ENCODE results near the gene SPDEF.

SPDEF gene

GRCh38 chr6:34597605-34598353 is 41.6 kb upstream of the SPDEF start:
- H3K27ac ChIP-seq: peak overlapping the region; percentile 98
- TF ChIP-seq, protein P1, sequence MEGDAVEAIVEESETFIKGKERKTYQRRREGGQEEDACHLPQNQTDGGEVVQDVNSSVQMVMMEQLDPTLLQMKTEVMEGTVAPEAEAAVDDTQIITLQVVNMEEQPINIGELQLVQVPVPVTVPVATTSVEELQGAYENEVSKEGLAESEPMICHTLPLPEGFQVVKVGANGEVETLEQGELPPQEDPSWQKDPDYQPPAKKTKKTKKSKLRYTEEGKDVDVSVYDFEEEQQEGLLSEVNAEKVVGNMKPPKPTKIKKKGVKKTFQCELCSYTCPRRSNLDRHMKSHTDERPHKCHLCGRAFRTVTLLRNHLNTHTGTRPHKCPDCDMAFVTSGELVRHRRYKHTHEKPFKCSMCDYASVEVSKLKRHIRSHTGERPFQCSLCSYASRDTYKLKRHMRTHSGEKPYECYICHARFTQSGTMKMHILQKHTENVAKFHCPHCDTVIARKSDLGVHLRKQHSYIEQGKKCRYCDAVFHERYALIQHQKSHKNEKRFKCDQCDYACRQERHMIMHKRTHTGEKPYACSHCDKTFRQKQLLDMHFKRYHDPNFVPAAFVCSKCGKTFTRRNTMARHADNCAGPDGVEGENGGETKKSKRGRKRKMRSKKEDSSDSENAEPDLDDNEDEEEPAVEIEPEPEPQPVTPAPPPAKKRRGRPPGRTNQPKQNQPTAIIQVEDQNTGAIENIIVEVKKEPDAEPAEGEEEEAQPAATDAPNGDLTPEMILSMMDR (conservative IDR thresholded peaks at IDR 0.05): no peak

- TF ChIP-seq, protein P1 (conservative IDR thresholded peaks at IDR 0.05): no peak
- peak overlapping the region; percentile 98 for H3K27ac ChIP-seq
These were observed 40.7 kb upstream of the SPDEF start for GRCh38 chr6:34596798-34597197.

DNA sequence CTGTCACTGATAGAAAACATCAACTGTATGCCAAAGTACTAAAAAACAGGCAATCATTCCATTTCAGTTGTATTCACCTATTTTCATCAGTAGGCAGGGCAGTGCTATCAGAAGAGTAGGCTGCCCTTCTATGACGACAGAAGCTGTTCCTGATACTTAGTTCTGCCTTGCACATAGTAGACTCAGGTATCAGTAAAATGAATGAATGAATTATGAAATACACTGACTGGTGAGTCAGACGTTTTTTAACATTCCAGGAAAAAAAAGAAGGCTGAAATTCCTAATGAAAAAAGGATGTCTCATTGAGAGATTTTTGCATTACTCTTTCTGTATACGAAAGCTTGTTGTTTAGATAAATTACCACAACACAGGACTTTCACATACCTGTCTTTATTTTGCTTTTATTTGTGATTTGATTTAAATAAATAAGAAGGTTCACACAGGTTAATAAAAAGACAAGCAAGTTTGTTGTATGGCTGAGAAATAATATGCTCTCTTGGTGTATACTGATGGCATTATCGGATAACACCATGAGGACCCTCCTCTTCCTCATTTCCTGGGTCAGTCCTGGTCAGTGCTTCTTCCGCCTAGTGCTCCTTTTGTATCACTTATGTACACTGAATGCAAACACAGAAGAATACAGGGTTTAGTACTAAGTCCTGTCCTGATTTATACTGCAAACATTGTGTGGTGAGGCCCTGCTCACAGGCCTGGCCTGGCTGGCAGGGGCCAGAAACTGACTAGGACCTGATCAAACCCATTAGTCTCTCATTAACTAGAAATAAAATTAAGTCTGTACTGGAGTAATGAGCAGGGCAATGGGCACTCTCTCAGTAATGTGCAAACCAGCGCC is 39.4 kb upstream of the SPDEF start:
- TF ChIP-seq, protein P1 (conservative IDR thresholded peaks at IDR 0.05): no peak
- peak overlapping the region; percentile 98 for H3K27ac ChIP-seq

DNA sequence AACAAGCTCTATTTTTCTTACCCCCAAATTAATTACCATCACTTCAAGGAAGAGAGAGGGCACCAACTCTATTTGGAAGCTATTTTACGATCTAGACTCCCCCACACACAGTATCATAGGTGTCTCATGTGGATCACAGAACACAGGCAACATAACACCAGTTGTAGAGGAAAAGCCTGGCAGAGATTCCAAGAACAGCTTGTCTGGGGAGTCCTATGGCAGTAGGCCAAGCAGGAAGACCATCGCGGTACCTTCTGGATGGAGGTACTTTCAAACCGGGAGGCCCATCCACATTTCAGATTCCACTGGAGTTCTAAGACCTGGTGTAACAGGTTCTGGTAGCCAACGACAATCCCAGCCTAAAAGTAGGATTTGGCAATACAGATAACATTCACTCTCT is 37.6 kb upstream of the SPDEF start:
- H3K27ac ChIP-seq: peak overlapping the region; percentile 98
- TF ChIP-seq, protein P1 (conservative IDR thresholded peaks at IDR 0.05): no peak

DNA sequence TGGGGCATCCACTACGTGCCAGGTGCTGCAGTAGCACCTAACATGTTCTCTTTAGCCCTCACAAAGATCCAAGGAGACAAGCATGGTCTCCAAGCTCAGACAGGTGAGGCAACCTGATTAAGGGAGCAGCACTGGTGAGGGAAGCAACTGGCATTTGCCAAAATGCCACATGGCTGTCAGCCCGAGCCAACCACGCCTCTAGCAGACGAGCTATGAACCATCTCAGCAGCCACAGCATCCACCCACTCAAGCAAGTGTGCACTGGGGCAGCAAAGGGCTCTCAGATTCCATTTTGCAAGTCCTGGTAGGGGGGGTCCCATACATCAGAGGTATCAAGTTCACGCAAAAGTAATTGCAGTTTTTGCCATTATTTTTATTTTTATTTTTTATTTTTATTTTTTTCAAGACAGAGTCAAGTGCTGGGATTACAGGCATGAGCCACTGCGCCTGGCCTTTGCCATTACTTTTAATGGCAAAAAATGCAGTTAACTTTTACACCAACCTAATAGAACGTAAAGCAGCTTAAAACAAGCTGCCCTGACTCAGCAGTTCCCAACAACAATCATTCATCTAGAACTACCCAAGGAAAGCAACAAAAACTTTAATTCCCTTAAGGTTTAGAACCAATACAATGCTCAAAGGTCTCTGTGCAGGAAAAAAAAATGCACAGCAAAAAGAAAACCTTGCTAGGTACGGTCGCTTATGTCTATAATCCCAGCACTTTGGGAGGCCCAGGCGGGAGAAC is 36.3 kb upstream of the SPDEF start:
- peak overlapping the region; percentile 98 for H3K27ac ChIP-seq
- TF ChIP-seq, protein P1 (conservative IDR thresholded peaks at IDR 0.05): no peak

DNA sequence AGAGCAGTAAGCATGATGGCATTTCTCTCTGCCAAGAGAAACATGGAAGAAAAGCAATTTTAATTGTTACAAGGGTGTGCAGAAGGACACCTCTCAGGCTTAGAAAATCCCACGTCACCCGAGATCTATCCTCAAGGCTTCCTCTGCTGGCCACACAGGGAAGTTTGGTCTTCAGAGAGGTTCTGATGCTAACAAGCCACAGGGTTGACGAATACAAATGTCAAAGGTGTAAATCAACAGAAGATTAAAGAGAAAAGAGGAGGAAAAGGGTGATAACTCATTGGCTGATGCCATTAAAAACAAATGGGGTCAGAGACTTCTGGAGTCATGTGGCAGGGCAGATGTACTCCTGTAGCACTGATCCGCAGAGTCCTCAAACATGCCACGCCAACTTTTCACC is 33.6 kb upstream of the SPDEF start:
- TF ChIP-seq, protein P1 (conservative IDR thresholded peaks at IDR 0.05): 0 out of 2 replicates have a peak, but pooled peaks have one; percentile 7

GRCh38 chr6:34589140-34589539 is 33.0 kb upstream of the SPDEF start:
- H3K27ac ChIP-seq: no peak overlapping the region; the same call in 1 of the 2 replicates
- TF ChIP-seq, protein P1 (conservative IDR thresholded peaks at IDR 0.05): no peak

More for the DNA sequence above, 33.6 kb upstream of the SPDEF start:
- no peak overlapping the region; the same call in 1 of the 2 replicates for H3K27ac ChIP-seq

Measured in VCaP (cell line).